ENCODE measurements around the gene ZFYVE21.
A peak's percentile ranks its signal among the peaks of the same experiment; 100 is the strongest.
"Not testable (repeated sequence)": the region's sequence is repeated elsewhere in the genome, so short reads cannot be mapped to it uniquely, and the experiment has no call there.

The ZFYVE21 gene

GRCh38 chr14:103685276-103686211 is 30.1 kb upstream of the ZFYVE21 start:
- in situ Hi-C loops (cut with MboI; ENCODE audit: low sequenced_read_pairs, unreplicated experiment), result no loop called here
- TF ChIP-seq CTCF (IDR thresholded peaks at IDR 0.05; ENCODE audit: borderline replicate concordance, control extremely low read depth, extremely low read depth, insufficient read depth, missing control alignments), result no peak
- DNase-seq (ENCODE audit: low spot score), result no peak

GRCh38 chr14:103686831-103687485 is 28.7 kb upstream of the ZFYVE21 start:
- no peak for DNase-seq (ENCODE audit: low spot score)
- in situ Hi-C loops (cut with MboI; ENCODE audit: low sequenced_read_pairs, unreplicated experiment), result no loop called here
- TF ChIP-seq CTCF (IDR thresholded peaks at IDR 0.05; ENCODE audit: borderline replicate concordance, control extremely low read depth, extremely low read depth, insufficient read depth, missing control alignments), result no peak

- TF ChIP-seq CTCF (IDR thresholded peaks at IDR 0.05; ENCODE audit: borderline replicate concordance, control extremely low read depth, extremely low read depth, insufficient read depth, missing control alignments), result no peak
- in situ Hi-C loops (cut with MboI; ENCODE audit: low sequenced_read_pairs, unreplicated experiment), result no loop called here
- no peak for DNase-seq (ENCODE audit: low spot score)
These were observed 27.9 kb upstream of the ZFYVE21 start for GRCh38 chr14:103687712-103688111.

- in situ Hi-C loops (cut with MboI; ENCODE audit: low sequenced_read_pairs, unreplicated experiment), result no loop called here
- TF ChIP-seq CTCF (IDR thresholded peaks at IDR 0.05; ENCODE audit: borderline replicate concordance, control extremely low read depth, extremely low read depth, insufficient read depth, missing control alignments), result no peak
- DNase-seq (ENCODE audit: low spot score), result no peak
These were observed 27.2 kb upstream of the ZFYVE21 start for GRCh38 chr14:103688441-103688840.

- in situ Hi-C loops (cut with MboI; ENCODE audit: low sequenced_read_pairs, unreplicated experiment), result no loop called here
- DNase-seq (ENCODE audit: low spot score), result peak; percentile 82
- TF ChIP-seq CTCF (IDR thresholded peaks at IDR 0.05; ENCODE audit: borderline replicate concordance, control extremely low read depth, extremely low read depth, insufficient read depth, missing control alignments), result no peak
These were observed 26.4 kb upstream of the ZFYVE21 start for GRCh38 chr14:103688906-103689902.

GRCh38 chr14:103690332-103690731 is 25.3 kb upstream of the ZFYVE21 start:
- DNase-seq (ENCODE audit: low spot score), result no peak
- TF ChIP-seq CTCF (IDR thresholded peaks at IDR 0.05; ENCODE audit: borderline replicate concordance, control extremely low read depth, extremely low read depth, insufficient read depth, missing control alignments), result no peak
- in situ Hi-C loops (cut with MboI; ENCODE audit: low sequenced_read_pairs, unreplicated experiment), result no loop called here

GRCh38 chr14:103691655-103692054 is 24.0 kb upstream of the ZFYVE21 start:
- DNase-seq (ENCODE audit: low spot score); in situ Hi-C loops (cut with MboI; ENCODE audit: low sequenced_read_pairs, unreplicated experiment): not testable (repeated sequence)
